Suprapubic skin (tissue), 4 donors: ENCODE results near the gene RNPEPL1.

ENCODE experiments used
- POLR2A ChIP-seq, 2 donors: fragments of 450-650 bp; IDR thresholded peaks; one replicate each; pipeline ENCODE4 v1.6.1; 2017; ENCODE audit warnings: antibody characterized with exemption in 2 of 2, mild to moderate bottlenecking in 2 of 2, moderate library complexity in 2 of 2
- POLR2AphosphoS5 ChIP-seq, 3 donors: sonication (generic); formaldehyde crosslinking; IDR thresholded peaks; one replicate each; pipeline ENCODE4 v1.6.1; 2017; ENCODE audit warnings: antibody characterized with exemption in 3 of 3
- TF ChIP-seq, protein P1 (sequence below), 2 donors: fragments of 200-600 bp in 1 of 2; fragments of 450-650 bp in 1 of 2; sonication (generic) in 1 of 2; IDR thresholded peaks; one replicate each; pipeline ENCODE4 v1.5.1; 2016 to 2019; ENCODE audit warnings: antibody characterized with exemption in 2 of 2, mild to moderate bottlenecking in 1 of 2, moderate library complexity in 1 of 2

DNA sequence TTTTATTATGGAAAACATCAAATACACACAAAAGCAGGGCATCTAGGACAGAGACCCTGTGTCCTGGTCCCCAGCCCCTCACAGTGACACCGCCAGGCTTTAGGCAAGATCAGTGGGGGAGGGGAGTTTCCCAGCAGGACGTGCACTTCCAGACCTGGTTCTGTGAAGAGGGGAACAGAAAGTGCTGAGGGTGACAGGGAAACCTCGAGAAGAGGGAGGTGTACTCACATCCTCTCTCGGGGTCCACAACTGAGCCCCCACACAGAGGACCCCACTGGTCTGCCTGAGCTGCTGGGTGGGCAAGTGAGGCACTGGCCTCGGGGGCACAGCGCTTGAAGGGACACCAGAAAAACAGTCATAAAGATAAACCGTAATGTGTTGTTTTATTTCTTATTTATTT lies 52.6 kb downstream of the RNPEPL1 start:
- TF ChIP-seq, protein P1, sequence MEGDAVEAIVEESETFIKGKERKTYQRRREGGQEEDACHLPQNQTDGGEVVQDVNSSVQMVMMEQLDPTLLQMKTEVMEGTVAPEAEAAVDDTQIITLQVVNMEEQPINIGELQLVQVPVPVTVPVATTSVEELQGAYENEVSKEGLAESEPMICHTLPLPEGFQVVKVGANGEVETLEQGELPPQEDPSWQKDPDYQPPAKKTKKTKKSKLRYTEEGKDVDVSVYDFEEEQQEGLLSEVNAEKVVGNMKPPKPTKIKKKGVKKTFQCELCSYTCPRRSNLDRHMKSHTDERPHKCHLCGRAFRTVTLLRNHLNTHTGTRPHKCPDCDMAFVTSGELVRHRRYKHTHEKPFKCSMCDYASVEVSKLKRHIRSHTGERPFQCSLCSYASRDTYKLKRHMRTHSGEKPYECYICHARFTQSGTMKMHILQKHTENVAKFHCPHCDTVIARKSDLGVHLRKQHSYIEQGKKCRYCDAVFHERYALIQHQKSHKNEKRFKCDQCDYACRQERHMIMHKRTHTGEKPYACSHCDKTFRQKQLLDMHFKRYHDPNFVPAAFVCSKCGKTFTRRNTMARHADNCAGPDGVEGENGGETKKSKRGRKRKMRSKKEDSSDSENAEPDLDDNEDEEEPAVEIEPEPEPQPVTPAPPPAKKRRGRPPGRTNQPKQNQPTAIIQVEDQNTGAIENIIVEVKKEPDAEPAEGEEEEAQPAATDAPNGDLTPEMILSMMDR (IDR thresholded peaks at IDR 0.05) = no peak
- no peak for TF ChIP-seq POLR2A (IDR thresholded peaks at IDR 0.05)
- TF ChIP-seq POLR2AphosphoS5 (IDR thresholded peaks at IDR 0.05) = no peak
